ENCODE results near the gene MAGI2. TPM values are rescaled to one million over a fixed set of nuclear protein-coding genes. Genes with fewer than 3 reads are reported as not detected.

MAGI2 gene
- 3.3 and 7.9 TPM in 2 replicates for total RNA-seq

DNA sequence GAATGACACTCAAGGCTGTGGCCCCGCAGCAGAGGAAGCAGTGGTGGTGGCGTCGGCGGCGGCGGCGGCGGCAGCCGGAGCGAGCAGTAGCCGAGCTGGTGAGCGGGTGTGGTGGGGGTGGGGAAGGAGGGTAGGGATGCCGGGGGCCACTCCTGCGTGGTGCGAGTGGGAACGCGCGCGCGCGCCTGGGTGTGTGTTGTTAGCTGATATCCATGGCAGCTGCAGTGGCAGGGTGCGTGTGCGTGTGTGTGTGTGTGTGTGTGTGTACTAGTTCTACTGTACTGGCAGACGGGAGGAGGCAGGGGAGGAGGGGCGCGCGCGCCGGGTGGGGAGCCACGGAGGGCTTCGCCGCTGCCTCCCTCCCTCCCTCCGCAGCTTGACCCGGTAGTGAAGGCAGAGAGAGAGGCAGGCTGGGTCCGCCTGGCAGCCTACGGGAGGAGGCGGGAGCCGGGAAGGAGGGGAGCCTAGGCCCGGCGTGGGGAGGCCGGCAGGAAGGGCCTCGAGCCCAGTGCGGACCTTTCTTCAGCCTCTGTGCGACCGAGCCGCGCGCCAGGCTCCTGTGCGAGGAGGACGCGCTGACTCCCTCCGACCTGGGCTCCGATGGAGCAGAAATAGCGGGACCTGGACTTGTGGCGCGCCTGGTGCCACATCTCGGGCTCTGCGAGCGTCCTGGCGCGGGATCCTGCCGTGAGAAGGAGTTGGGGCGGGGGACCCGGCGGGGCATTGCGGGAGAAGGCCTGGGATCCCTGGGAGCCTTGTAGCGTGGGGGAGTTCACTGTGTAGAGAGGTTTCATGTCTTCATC, at the start of gene MAGI2:
TSS of gene MAGI2 (minus strand) at position 110 of the 803 bp plus-strand sequence. CDS start 347 bp downstream, outside the sequence.

